RWPE1 (cell line): ENCODE data around the gene CCNG2.
A peak's percentile ranks its signal among the peaks of the same experiment; 100 is the strongest.

Experiments
- CTCF ChIA-PET: fragments of 350-600 bp; sonication (Branson Sonifier 250); formaldehyde crosslinking; extraction: SDS; loops from one replicate; lab custom pipeline; 2021; lab: Yijun Ruan, JAX
- POLR2A ChIA-PET: fragments of 400-600 bp; formaldehyde crosslinking; extraction: SDS; loops from one replicate; lab custom pipeline; 2020; ENCODE audit warnings: antibody characterized with exemption; ENCODE audit not compliant: low non-redundant PET; lab: Yijun Ruan, JAX
- DNase-seq: peaks from one replicate; pipeline ENCODE4 v3.0.0; 2012; ENCODE audit warnings: low spot score
- H3K27ac ChIP-seq: fragments of 450-650 bp; 2 replicates; pipeline ENCODE4 v1.5.1; 2017
- TF ChIP-seq, protein P1 (sequence below): fragments of 450-650 bp; conservative IDR thresholded peaks from 2 replicates; pipeline ENCODE4 v1.5.1; 2017; ENCODE audit warnings: low read depth, mild to moderate bottlenecking

Gene CCNG2

DNA sequence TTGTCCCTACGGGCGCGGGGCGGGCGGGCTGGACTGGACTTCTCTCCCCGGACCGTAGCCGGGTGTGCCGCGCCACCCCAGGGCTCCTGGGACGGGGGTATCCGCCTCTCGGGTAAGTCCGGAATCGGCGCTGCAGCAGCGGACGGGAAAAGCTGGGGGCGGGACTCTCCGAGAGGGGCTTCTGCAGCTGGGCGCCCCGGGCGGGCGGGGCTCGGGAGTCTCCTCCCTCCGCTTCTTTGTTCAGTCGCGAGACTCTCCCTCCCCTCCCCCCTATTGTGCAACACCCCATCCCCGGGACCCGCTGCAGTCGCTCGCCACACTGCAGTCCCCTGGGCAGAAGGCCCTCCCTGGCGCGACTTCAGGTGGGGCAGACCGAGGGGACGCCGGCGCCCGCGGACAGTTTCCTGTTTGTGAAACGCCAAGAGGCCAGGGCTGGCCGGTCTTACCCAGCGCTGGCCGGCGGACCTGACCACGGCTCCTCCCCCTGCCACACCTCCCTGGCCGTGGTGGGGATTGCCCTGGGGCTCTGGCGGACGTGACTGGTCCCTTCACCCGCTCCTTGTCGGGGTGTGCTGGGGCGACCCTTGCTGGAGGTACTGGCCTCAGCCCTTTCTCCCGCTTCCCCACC is 966 bp downstream of the CCNG2 start:
- peak; percentile 89 for DNase-seq
- peak overlapping the region; percentile 95 for H3K27ac ChIP-seq
- CTCF ChIA-PET, result no interaction called here
- TF ChIP-seq, protein P1, sequence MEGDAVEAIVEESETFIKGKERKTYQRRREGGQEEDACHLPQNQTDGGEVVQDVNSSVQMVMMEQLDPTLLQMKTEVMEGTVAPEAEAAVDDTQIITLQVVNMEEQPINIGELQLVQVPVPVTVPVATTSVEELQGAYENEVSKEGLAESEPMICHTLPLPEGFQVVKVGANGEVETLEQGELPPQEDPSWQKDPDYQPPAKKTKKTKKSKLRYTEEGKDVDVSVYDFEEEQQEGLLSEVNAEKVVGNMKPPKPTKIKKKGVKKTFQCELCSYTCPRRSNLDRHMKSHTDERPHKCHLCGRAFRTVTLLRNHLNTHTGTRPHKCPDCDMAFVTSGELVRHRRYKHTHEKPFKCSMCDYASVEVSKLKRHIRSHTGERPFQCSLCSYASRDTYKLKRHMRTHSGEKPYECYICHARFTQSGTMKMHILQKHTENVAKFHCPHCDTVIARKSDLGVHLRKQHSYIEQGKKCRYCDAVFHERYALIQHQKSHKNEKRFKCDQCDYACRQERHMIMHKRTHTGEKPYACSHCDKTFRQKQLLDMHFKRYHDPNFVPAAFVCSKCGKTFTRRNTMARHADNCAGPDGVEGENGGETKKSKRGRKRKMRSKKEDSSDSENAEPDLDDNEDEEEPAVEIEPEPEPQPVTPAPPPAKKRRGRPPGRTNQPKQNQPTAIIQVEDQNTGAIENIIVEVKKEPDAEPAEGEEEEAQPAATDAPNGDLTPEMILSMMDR, result no peak
- POLR2A ChIA-PET, result interaction anchor here (0.6 kb wide), 1 partner anchor 83 kb away, joined by 6 read pairs; no protein-coding TSS in a partner anchor

DNA sequence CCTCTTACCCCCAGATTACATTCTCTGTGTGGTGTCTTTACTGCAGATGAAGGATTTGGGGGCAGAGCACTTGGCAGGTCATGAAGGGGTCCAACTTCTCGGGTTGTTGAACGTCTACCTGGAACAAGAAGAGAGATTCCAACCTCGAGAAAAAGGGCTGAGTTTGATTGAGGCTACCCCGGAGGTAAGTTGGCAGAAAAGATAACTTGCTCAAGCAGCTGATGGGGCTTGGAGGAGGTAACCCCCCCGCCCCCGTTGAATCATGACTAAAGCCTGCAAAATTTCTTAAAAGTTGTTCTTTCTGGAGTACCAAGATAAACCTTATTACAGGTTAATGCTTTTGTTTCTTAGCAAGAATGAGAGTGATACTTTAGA is 1.5 kb downstream of the CCNG2 start:
- DNase-seq, result peak; percentile 26
- CTCF ChIA-PET, result no interaction called here
- H3K27ac ChIP-seq, result peak overlapping the region; percentile 95
- POLR2A ChIA-PET, result no interaction called here
- TF ChIP-seq, protein P1, result no peak

DNA sequence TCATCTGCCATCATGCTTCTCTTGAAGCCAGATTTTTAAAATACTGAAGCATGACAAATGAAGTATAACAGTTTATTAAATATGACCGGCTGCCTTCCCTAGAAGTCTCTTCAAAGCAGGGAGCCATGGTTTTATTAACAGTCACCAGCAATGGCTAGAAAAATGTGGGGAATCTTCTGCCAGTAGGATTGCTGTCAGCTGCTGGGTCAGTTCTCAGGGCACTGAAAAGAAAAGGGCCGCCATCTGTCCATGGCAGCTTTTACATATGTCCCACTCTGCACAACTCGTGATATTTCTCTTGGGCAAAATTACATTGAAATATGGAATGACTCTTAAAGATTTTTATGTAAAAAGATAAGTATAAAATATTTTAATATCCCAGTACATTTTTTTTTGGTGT is 2.8 kb downstream of the CCNG2 start:
- CTCF ChIA-PET, result interaction anchor here (0.7 kb wide), 2 partner anchors 16 to 66 kb away, joined by 7 to 8 read pairs; no protein-coding TSS in a partner anchor
- POLR2A ChIA-PET, result no interaction called here
- TF ChIP-seq, protein P1, result no peak
- no peak overlapping the region for H3K27ac ChIP-seq
- no peak for DNase-seq

DNA sequence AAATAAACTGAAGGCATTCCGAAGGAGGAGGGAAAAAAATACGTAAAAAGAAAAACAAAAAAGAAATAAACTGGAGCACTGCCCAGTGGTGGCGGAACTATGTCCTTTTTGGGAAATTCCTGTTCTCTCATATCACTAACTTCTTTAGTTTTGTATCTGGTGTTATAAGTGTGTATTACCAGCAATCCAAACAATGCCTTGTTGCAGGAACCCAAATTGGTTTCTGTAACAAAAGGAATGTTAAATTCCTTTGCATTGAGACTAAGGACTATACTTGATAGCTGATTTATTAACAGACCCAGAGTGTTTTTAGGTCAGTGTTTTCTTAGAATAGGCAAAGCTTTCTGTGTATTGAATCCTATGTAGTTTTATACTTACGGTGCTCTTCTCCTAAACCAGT is 6.6 kb downstream of the CCNG2 start:
- POLR2A ChIA-PET, result no interaction called here
- TF ChIP-seq, protein P1, result no peak
- DNase-seq, result no peak
- CTCF ChIA-PET, result interaction anchor here (1.0 kb wide), 1 partner anchor 26 kb away, joined by 3 read pairs; no protein-coding TSS in a partner anchor
- H3K27ac ChIP-seq, result no peak overlapping the region

DNA sequence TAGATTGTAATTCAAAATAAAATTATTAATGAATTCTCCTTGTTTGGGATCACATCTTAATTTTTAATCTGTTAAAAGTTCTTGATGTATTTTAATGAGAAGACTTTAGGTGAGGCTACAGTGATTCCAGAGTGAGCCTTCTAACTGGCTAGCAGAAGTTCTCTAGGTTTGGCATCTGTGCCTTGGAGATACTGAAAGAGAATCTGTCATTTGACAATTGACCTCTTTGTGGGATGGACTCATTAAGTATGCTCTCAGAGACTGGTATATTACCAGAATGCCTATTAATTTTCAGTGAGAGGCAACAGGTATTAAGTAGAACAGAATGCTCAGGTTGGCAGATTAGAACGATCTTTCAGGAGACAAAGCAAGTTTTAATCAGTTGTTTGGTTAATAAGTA is 10.2 kb downstream of the CCNG2 start:
- TF ChIP-seq, protein P1, result no peak
- ChIA-PET POLR2A (no interaction called here), CTCF (no interaction called here)
- H3K27ac ChIP-seq, result no peak overlapping the region
- no peak for DNase-seq

DNA sequence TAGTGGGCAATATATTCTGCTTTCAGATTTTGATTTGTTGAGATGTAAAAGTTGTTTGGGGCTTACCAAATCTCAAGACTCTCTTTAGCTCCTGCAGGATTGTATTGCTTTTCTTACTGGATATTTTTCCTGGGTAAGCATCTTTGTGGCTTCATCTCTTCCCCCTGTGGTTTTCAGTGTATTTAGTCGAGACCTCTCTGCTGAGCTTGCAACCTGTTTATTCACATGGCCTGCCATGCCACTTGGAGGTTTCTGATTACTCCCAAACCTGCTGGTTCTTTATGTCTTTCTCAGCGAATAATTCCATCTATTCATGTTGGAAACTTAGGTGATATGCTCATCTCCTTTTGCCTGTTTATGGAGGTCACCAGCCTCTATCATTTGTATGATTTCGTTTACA is 10.9 kb downstream of the CCNG2 start:
- no peak overlapping the region for H3K27ac ChIP-seq
- TF ChIP-seq, protein P1, result no peak
- no peak for DNase-seq
- CTCF ChIA-PET, result no interaction called here
- POLR2A ChIA-PET, result no interaction called here
